ENCODE data around the gene TCN2. TPM values are rescaled to one million over a fixed set of nuclear protein-coding genes. Genes with fewer than 3 reads are reported as not detected.

TCN2 gene
- total and polyA plus RNA-seq, 10 of the 15 experiments (the other 5 are each of a cell fraction or from before 2014, with no cell fraction given) = 5.4 to 21.8 (median 11.0) TPM

DNA sequence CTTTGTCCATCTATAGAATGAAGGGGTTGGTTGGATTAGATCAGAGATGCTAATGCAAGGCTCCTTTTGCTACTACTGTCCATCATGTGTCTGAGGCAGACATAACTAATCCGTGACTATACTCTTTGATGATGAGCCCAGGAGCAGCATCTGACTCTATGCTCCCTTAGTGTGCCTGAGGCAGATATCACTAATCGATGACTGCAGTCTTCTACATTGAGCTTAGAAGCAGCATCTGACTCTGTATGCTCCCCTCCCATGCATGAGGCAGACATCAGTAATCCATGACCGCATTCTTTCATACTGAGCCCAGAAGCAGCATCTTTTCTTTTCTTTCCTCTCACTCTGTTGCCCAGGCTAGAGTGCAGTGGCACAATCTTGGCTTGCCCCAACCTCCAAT, 4.2 kb downstream of the TCN2 start:
- ChIA-PET RAD21 (ENCODE audit: unreplicated experiment) (no interaction called here), CTCF (interaction anchor here (6.4 kb wide), 1 partner anchor 145 kb away, joined by 37 read pairs; no protein-coding TSS in a partner anchor), SMC1A (ENCODE audit: uncharacterized antibody, unreplicated experiment) (no interaction called here), POLR2A (no interaction called here)
- H3K79me2 ChIP-seq (ENCODE audit: control insufficient read depth, insufficient read depth, low read length) = no peaks in the 10 kb centered on the region
- 94% methylated on average over 3 of the region's 3 CpGs for WGBS (ENCODE audit: insufficient coverage, insufficient replicate concordance, low lambda C conversion rate, missing lambda C conversion rate)
- in situ Hi-C loops (cut with MboI) = no loop called here
- DNase-seq (ENCODE audit: low read depth, low spot score) (no peak), FAIRE-seq (no peak), ATAC-seq (no peak)
- H3K4me3 ChIP-seq = no peak overlapping the region
- no TSS peak for BruUV-seq (replicated peaks)
- intact Hi-C loops (cut with micrococcal nuclease; ENCODE audit: unreplicated experiment) = no loop called here
- TF ChIP-seq CHD4 (IDR thresholded peaks at IDR 0.05) (no peak), CHD1 (IDR thresholded peaks at IDR 0.05; ENCODE audit: low read depth, low read length) (no peak), RCOR1 (conservative IDR thresholded peaks at IDR 0.05; ENCODE audit: low read depth, low read length) (no peak)
- TF ChIP-seq, protein P1, sequence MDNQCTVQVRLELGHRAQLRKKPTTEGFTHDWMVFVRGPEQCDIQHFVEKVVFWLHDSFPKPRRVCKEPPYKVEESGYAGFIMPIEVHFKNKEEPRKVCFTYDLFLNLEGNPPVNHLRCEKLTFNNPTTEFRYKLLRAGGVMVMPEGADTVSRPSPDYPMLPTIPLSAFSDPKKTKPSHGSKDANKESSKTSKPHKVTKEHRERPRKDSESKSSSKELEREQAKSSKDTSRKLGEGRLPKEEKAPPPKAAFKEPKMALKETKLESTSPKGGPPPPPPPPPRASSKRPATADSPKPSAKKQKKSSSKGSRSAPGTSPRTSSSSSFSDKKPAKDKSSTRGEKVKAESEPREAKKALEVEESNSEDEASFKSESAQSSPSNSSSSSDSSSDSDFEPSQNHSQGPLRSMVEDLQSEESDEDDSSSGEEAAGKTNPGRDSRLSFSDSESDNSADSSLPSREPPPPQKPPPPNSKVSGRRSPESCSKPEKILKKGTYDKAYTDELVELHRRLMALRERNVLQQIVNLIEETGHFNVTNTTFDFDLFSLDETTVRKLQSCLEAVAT (IDR thresholded peaks at IDR 0.05) = 0 out of 2 replicates have a peak, but pooled peaks have one; percentile 37
- H3K9me3 ChIP-seq (replicated peaks; ENCODE audit: control insufficient read depth, insufficient read depth, low read length) = no peaks in the 10 kb centered on the region
- H2AFZ ChIP-seq (ENCODE audit: control insufficient read depth, low read depth, low read length) = no peak overlapping the region
- no peak overlapping the region for H3K9ac ChIP-seq (ENCODE audit: control insufficient read depth, insufficient read depth, low read length)
- H3K27me3 ChIP-seq (replicated peaks in 1 of 2; ENCODE audit: control insufficient read depth in 2 of 2, insufficient read depth in 2 of 2, low read length in 1 of 2) = no peaks in the 10 kb centered on the region
- peaks cover 42% of the 10 kb centered on the region for H3K4me1 ChIP-seq (ENCODE audit: control insufficient read depth, insufficient read depth, low read length)
- H4K20me1 ChIP-seq (ENCODE audit: control insufficient read depth, insufficient read depth) = no peaks in the 10 kb centered on the region
- no peak overlapping the region for H3K4me2 ChIP-seq (ENCODE audit: control insufficient read depth, insufficient read depth)
- no peak overlapping the region for H3K27ac ChIP-seq (ENCODE audit: control insufficient read depth, insufficient read depth)
- H3K36me3 ChIP-seq (ENCODE audit: control insufficient read depth in 2 of 2, insufficient read depth in 2 of 2, low read length in 1 of 2) = no peaks in the 10 kb centered on the region

DNA sequence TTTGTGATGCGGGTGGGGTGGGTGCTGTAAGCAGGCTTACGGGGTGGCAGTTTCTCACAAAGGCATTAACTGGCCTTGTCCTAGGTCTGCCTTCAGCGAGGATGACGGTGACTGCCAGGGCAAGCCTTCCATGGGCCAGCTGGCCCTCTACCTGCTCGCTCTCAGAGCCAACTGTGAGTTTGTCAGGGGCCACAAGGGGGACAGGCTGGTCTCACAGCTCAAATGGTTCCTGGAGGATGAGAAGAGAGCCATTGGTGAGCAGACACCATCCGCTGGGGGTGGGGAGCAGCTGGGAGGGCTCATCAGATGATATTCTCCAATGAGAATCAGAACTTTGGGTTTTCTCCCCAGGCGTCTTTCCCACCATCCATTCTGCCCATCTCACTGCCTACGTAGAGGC, 5.8 kb downstream of the TCN2 start:
- Histone ChIP-seq H3K27me3 (replicated peaks in 1 of 2; ENCODE audit: control insufficient read depth in 2 of 2, insufficient read depth in 2 of 2, low read length in 1 of 2) (no peaks in the 10 kb centered on the region), H3K9me3 (replicated peaks; ENCODE audit: control insufficient read depth, insufficient read depth, low read length) (no peaks in the 10 kb centered on the region), H3K9ac (ENCODE audit: control insufficient read depth, insufficient read depth, low read length) (no peak overlapping the region), H3K4me3 (no peak overlapping the region), H3K4me1 (ENCODE audit: control insufficient read depth, insufficient read depth, low read length) (peaks cover 28% of the 10 kb centered on the region), H3K36me3 (ENCODE audit: control insufficient read depth in 2 of 2, insufficient read depth in 2 of 2, low read length in 1 of 2) (no peaks in the 10 kb centered on the region), H4K20me1 (ENCODE audit: control insufficient read depth, insufficient read depth) (no peaks in the 10 kb centered on the region), H3K27ac (ENCODE audit: control insufficient read depth, insufficient read depth) (no peak overlapping the region), H3K4me2 (ENCODE audit: control insufficient read depth, insufficient read depth) (no peak overlapping the region), H2AFZ (ENCODE audit: control insufficient read depth, low read depth, low read length) (no peak overlapping the region), H3K79me2 (ENCODE audit: control insufficient read depth, insufficient read depth, low read length) (no peaks in the 10 kb centered on the region)
- CTCF ChIA-PET = interaction anchor here (1.5 kb wide), 1 partner anchor 9 kb away, joined by 3 read pairs; no protein-coding TSS in a partner anchor
- intact Hi-C loops (cut with micrococcal nuclease; ENCODE audit: unreplicated experiment) = no loop called here
- WGBS (ENCODE audit: insufficient coverage, insufficient replicate concordance, low lambda C conversion rate, missing lambda C conversion rate) = 77% methylated on average over 8 of the region's 8 CpGs
- in situ Hi-C loops (cut with MboI) = no loop called here
- SMC1A ChIA-PET (ENCODE audit: uncharacterized antibody, unreplicated experiment) = no interaction called here
- DNase-seq (ENCODE audit: low read depth, low spot score) = no peak
- TF ChIP-seq MXI1 (IDR thresholded peaks at IDR 0.05; ENCODE audit: low read depth, low read length) = no peak
- TF ChIP-seq POLR2AphosphoS2 (IDR thresholded peaks at IDR 0.05; ENCODE audit: low read depth, low read length) = no peak
- TF ChIP-seq MTA3 (IDR thresholded peaks at IDR 0.05; ENCODE audit: borderline replicate concordance, low read length) = no peak
- TF ChIP-seq TCF3 (IDR thresholded peaks at IDR 0.05; ENCODE audit: borderline replicate concordance, insufficient read depth, low read depth, low read length) = no peak
- TF ChIP-seq SREBF2 (IDR thresholded peaks at IDR 0.05; ENCODE audit: low read length) = no peak
- FAIRE-seq = no peak
- no peak for ATAC-seq
- no TSS peak for BruUV-seq (replicated peaks)
- POLR2A ChIA-PET = no interaction called here
- RAD21 ChIA-PET (ENCODE audit: unreplicated experiment) = no interaction called here

All from GM12878 (cell line).